Measurements from ENCODE around the gene NAALADL2. TPM values are rescaled to one million over a fixed set of nuclear protein-coding genes. Genes with fewer than 3 reads are reported as not detected.

NAALADL2 gene
- total and polyA plus RNA-seq, 3 donors from 2014 or later = 5.4 to 15.6 (median 6.0) TPM

- DNase-seq = no peak
- 84 to 89% methylated on average over 2 of the region's 2 CpGs for WGBS, 2 donors
- no peaks in the 10 kb centered on the region for H3K27me3 ChIP-seq
- intact Hi-C loops (cut with DNase I; ENCODE audit: low total_unique reads) = no loop called here
- H3K4me3 ChIP-seq = no peak overlapping the region
- H3K36me3 ChIP-seq (ENCODE audit: low read depth, missing control alignments) = no peaks in the 10 kb centered on the region
- no peak overlapping the region for H3K27ac ChIP-seq
- TF ChIP-seq POLR2A (IDR thresholded peaks at IDR 0.05) (no peak), CTCF (IDR thresholded peaks at IDR 0.05) (no peak)
- no peaks in the 10 kb centered on the region for H3K9me3 ChIP-seq
- no peaks in the 10 kb centered on the region for H3K4me1 ChIP-seq
These were observed 478.5 kb downstream of the NAALADL2 start for GRCh38 chr3:175337631-175338030.

GRCh38 chr3:175338775-175339535 is 479.8 kb downstream of the NAALADL2 start:
- Histone ChIP-seq H3K4me3 (no peak overlapping the region), H3K27me3 (no peaks in the 10 kb centered on the region), H3K36me3 (ENCODE audit: low read depth, missing control alignments) (no peaks in the 10 kb centered on the region), H3K9me3 (no peaks in the 10 kb centered on the region), H3K27ac (no peak overlapping the region), H3K4me1 (no peaks in the 10 kb centered on the region)
- intact Hi-C loops (cut with DNase I; ENCODE audit: low total_unique reads) = no loop called here
- no peak for TF ChIP-seq CTCF (IDR thresholded peaks at IDR 0.05)
- no peak for TF ChIP-seq POLR2A (IDR thresholded peaks at IDR 0.05)
- 73 to 79% methylated on average over 7 of the region's 7 CpGs for WGBS, 2 donors
- no peak for DNase-seq

GRCh38 chr3:175340338-175341015 is 481.3 kb downstream of the NAALADL2 start:
- 76 to 78% methylated on average over 2 of the region's 2 CpGs for WGBS, 2 donors
- Histone ChIP-seq H3K4me1 (no peaks in the 10 kb centered on the region), H3K27me3 (no peaks in the 10 kb centered on the region), H3K36me3 (ENCODE audit: low read depth, missing control alignments) (no peaks in the 10 kb centered on the region), H3K27ac (no peak overlapping the region), H3K4me3 (no peak overlapping the region), H3K9me3 (no peaks in the 10 kb centered on the region)
- intact Hi-C loops (cut with DNase I; ENCODE audit: low total_unique reads) = no loop called here
- TF ChIP-seq POLR2A (IDR thresholded peaks at IDR 0.05) (no peak), CTCF (IDR thresholded peaks at IDR 0.05) (no peak)
- DNase-seq = no peak

- no peak for DNase-seq
- 79 to 80% methylated on average over 3 of the region's 3 CpGs for WGBS, 2 donors
- intact Hi-C loops (cut with DNase I; ENCODE audit: low total_unique reads) = no loop called here
- Histone ChIP-seq H3K9me3 (no peaks in the 10 kb centered on the region), H3K4me3 (no peak overlapping the region), H3K27ac (no peak overlapping the region), H3K36me3 (ENCODE audit: low read depth, missing control alignments) (no peaks in the 10 kb centered on the region), H3K27me3 (no peaks in the 10 kb centered on the region), H3K4me1 (no peaks in the 10 kb centered on the region)
- TF ChIP-seq CTCF (IDR thresholded peaks at IDR 0.05) (no peak), POLR2A (IDR thresholded peaks at IDR 0.05) (no peak)
These were observed 483.1 kb downstream of the NAALADL2 start for GRCh38 chr3:175342196-175342595.
